DND-41 (cell line): Measurements from ENCODE around the gene PTCRA.

Source experiments
- ATAC-seq: fragments of 200-7000 bp; cut with Tn5 transposase; 3 replicates; pipeline ENCODE4 v1.9.1; 2021; ENCODE audit warnings: low read depth; ENCODE audit not compliant: insufficient read depth
- DNase-seq: peaks from one replicate; pipeline ENCODE4 v3.0.0-alpha.2; 2020
- H2AFZ ChIP-seq: 2 replicates; pipeline ENCODE4 v1.6.0; 2012; ENCODE audit warnings: low read depth, low read length
- H3K27ac ChIP-seq: 2 replicates; pipeline ENCODE4 v1.5.1; 2012; ENCODE audit warnings: low read length, inconsistent platforms
- H3K27me3 ChIP-seq: fragments of 200-600 bp; sonication (generic); 2 replicates; pipeline ENCODE4 v1.6.0; 2012; ENCODE audit warnings: low read length, mild to moderate bottlenecking, inconsistent platforms; ENCODE audit not compliant: insufficient read depth, poor library complexity
- H3K36me3 ChIP-seq: 2 replicates; pipeline ENCODE4 v1.5.1; 2012; ENCODE audit warnings: low read length, inconsistent platforms; ENCODE audit not compliant: insufficient read depth
- H3K4me1 ChIP-seq: 2 replicates; pipeline ENCODE4 v1.5.1; 2012; ENCODE audit warnings: mild to moderate bottlenecking, low read length; ENCODE audit not compliant: insufficient read depth
- H3K4me2 ChIP-seq: 2 replicates; pipeline ENCODE4 v1.6.0; 2012; ENCODE audit warnings: mild to moderate bottlenecking, moderate library complexity, low read length, inconsistent platforms; ENCODE audit not compliant: insufficient read depth
- H3K4me3 ChIP-seq, 2 experiments: fragments of 200-600 bp in 1 of 2; shearing (Covaris generic) in 1 of 2; 2 replicates each; pipeline ENCODE4 v1.5.1; 2012 to 2016; ENCODE audit warnings: inconsistent platforms in 2 of 2, low read length in 2 of 2, mild to moderate bottlenecking in 2 of 2, low read depth in 1 of 2, moderate library complexity in 1 of 2
- H3K79me2 ChIP-seq: 2 replicates; pipeline ENCODE4 v1.6.0; 2012; ENCODE audit warnings: low read length, inconsistent platforms; ENCODE audit not compliant: insufficient read depth
- H3K9ac ChIP-seq: 2 replicates; pipeline ENCODE4 v1.6.0; 2012; ENCODE audit warnings: low read depth, mild to moderate bottlenecking, inconsistent platforms, low read length, moderate library complexity
- H3K9me3 ChIP-seq: 2 replicates; pipeline ENCODE4 v1.5.1; 2012; ENCODE audit warnings: low read length, moderate library complexity, mild to moderate bottlenecking, inconsistent platforms; ENCODE audit not compliant: insufficient read depth, severe bottlenecking
- H4K20me1 ChIP-seq: 2 replicates; pipeline ENCODE4 v1.6.0; 2012; ENCODE audit warnings: low read length; ENCODE audit not compliant: insufficient read depth
- EZH2 ChIP-seq: IDR thresholded peaks from 3 replicates; pipeline ENCODE4 v1.6.1; 2012; ENCODE audit warnings: borderline replicate concordance, low read depth, mild to moderate bottlenecking, moderate library complexity, low read length, inconsistent platforms; ENCODE audit not compliant: severe bottlenecking
- TF ChIP-seq, protein P1 (sequence below): IDR thresholded peaks from 2 replicates; pipeline ENCODE4 v1.5.1; 2012; ENCODE audit warnings: borderline replicate concordance, low read length, moderate library complexity, mild to moderate bottlenecking; ENCODE audit not compliant: poor library complexity, severe bottlenecking; ENCODE audit errors: extremely low read depth

The PTCRA gene

DNA sequence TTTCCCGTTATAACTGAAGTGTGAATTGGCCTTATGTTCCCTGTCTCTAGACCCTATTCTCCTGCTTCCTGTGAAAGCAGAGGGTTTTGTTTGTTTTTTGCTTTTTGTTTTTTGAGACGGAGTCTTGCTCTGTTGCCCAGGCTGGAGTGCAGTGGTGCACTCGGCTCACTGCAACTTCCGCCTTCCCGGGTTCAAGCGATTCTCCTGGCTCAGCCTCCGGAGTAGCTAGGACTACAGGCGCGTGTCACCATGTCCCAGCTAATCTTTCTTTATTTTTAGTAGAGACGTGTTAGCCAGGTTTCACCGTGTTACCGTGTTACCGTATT is 44.0 kb downstream of the PTCRA start:
- ATAC-seq (no peak), DNase-seq (no peak)
- H4K20me1 ChIP-seq, result no peaks in the 10 kb centered on the region
- H3K9me3 ChIP-seq, result no peaks in the 10 kb centered on the region
- H3K79me2 ChIP-seq, result no peaks in the 10 kb centered on the region
- H3K9ac ChIP-seq, result no peak overlapping the region
- no peaks in the 10 kb centered on the region for H3K4me1 ChIP-seq
- TF ChIP-seq EZH2, result no peak
- TF ChIP-seq, protein P1, sequence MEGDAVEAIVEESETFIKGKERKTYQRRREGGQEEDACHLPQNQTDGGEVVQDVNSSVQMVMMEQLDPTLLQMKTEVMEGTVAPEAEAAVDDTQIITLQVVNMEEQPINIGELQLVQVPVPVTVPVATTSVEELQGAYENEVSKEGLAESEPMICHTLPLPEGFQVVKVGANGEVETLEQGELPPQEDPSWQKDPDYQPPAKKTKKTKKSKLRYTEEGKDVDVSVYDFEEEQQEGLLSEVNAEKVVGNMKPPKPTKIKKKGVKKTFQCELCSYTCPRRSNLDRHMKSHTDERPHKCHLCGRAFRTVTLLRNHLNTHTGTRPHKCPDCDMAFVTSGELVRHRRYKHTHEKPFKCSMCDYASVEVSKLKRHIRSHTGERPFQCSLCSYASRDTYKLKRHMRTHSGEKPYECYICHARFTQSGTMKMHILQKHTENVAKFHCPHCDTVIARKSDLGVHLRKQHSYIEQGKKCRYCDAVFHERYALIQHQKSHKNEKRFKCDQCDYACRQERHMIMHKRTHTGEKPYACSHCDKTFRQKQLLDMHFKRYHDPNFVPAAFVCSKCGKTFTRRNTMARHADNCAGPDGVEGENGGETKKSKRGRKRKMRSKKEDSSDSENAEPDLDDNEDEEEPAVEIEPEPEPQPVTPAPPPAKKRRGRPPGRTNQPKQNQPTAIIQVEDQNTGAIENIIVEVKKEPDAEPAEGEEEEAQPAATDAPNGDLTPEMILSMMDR, result no peak
- H3K27me3 ChIP-seq, result no peaks in the 10 kb centered on the region
- H3K4me3 ChIP-seq, result no peak overlapping the region
- peaks cover 17% of the 10 kb centered on the region for H3K36me3 ChIP-seq
- no peak overlapping the region for H3K4me2 ChIP-seq
- no peak overlapping the region for H2AFZ ChIP-seq
- no peak overlapping the region for H3K27ac ChIP-seq

DNA sequence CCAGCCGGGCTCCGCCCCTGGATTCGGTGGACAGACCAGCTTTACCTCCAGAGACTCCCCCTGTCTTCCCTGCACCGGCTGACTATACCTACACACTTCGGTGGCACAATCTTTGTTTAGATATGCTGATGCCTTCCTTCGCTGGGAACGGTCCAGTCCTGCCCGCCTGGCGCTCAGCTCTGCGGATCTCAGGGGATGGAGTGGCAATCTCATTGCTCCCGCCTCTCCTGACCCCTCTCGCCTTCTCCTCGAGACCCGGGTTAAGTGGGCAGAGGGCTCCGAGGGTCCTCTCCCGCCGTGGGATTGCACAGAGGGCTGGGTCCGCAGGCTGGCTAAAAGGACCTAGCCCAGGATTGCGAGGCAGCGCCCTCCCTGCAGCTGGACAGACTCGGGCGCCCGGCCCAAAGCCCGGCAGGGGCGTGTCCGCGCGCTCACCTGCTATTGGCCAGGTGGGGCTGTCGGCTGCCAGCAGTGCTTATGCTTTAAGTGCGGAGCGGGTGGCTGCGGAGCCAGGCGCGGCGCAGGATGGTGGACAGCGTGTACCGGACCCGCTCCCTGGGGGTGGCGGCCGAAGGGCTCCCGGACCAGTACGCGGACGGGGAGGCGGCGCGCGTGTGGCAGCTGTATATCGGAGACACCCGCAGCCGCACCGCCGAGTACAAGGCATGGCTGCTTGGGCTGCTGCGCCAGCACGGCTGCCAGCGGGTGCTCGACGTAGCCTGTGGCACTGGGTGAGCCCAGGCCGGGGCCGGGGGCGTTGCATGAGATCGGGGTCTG is 44.6 kb downstream of the PTCRA start, which contains the start of gene GNMT:
Gene GNMT, plus strand, starts transcription at position 512 of the 777 bp plus-strand sequence. Its CDS starts 14 bp downstream, at position 526.
- no peak within 1 kb of the TSS for H3K4me2 ChIP-seq
- no peak within 1 kb of the TSS for H3K4me3 ChIP-seq

DNA sequence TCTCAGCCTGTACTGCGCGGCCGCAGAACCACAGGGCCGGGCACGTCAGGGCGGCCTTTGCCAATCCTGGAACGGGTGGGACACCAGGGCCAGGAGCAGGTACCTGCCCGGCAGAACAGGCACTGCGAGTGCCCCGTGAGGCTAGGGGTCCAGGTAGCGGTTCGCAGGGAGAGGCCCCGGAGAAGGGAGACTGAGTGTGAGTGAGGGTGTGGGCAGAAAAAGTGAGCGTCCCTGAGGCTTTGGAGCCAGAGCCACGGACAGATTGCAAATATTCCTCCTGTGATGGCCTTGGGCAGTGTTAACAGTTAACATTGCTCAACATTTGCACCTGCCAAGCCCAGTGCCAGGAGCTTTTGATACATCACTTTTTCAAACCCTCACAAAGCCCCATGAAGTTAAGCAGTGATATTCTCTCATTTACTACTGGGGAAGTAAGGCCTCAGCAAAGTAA is 45.2 kb downstream of the PTCRA start:
- Histone ChIP-seq H3K4me1 (no peaks in the 10 kb centered on the region), H2AFZ (no peak overlapping the region), H3K4me3 (no peak overlapping the region), H3K79me2 (no peaks in the 10 kb centered on the region), H3K4me2 (no peak overlapping the region), H3K27ac (no peak overlapping the region), H3K27me3 (no peaks in the 10 kb centered on the region), H3K36me3 (peaks cover 27% of the 10 kb centered on the region), H3K9ac (no peak overlapping the region), H4K20me1 (no peaks in the 10 kb centered on the region), H3K9me3 (no peaks in the 10 kb centered on the region)
- no peak for ATAC-seq
- DNase-seq, result no peak
- TF ChIP-seq, protein P1, result no peak
- TF ChIP-seq EZH2, result no peak

More for the DNA sequence above, 44.6 kb downstream of the PTCRA start, which contains the start of gene GNMT:
- Histone ChIP-seq H3K27ac (no peak within 1 kb of the TSS), H3K9me3 (no peaks in the 10 kb centered on the region), H3K9ac (no peak within 1 kb of the TSS), H3K79me2 (no peaks in the 10 kb centered on the region), H3K36me3 (peaks cover 22% of the 10 kb centered on the region), H3K4me1 (no peaks in the 10 kb centered on the region), H2AFZ (no peak within 1 kb of the TSS), H4K20me1 (no peaks in the 10 kb centered on the region), H3K27me3 (no peaks in the 10 kb centered on the region)
- TF ChIP-seq, protein P1, result no peak
- no peak for TF ChIP-seq EZH2
- DNase-seq (no peak), ATAC-seq (no peak)
